ENCODE measurements around the gene APOB.

DNA sequence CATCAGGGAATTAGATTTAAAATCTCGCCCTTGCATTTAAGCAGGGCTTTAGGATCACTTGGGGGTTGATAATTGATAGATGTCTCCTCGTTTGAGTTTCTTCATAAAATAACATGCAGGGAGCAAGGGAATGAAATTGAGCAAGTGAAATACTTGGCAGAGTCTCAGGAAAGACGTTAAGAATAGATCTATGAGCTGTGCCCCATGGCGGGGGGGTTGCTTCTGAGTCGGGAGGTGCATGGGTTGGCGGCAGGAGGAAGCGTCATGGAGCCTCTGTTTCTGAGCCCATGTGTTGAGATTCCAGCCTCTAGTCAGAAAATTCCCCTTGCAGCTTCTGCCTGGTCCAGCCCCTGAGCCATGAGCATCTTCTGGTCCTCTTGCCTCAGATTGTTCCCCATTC, 82.0 kb downstream of the APOB start:
- TF ChIP-seq, protein P1, sequence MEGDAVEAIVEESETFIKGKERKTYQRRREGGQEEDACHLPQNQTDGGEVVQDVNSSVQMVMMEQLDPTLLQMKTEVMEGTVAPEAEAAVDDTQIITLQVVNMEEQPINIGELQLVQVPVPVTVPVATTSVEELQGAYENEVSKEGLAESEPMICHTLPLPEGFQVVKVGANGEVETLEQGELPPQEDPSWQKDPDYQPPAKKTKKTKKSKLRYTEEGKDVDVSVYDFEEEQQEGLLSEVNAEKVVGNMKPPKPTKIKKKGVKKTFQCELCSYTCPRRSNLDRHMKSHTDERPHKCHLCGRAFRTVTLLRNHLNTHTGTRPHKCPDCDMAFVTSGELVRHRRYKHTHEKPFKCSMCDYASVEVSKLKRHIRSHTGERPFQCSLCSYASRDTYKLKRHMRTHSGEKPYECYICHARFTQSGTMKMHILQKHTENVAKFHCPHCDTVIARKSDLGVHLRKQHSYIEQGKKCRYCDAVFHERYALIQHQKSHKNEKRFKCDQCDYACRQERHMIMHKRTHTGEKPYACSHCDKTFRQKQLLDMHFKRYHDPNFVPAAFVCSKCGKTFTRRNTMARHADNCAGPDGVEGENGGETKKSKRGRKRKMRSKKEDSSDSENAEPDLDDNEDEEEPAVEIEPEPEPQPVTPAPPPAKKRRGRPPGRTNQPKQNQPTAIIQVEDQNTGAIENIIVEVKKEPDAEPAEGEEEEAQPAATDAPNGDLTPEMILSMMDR (IDR thresholded peaks at IDR 0.05; ENCODE audit: borderline replicate concordance, extremely low read depth, low read length, poor library complexity, severe bottlenecking): no peak
- no peak for TF ChIP-seq EZH2 (IDR thresholded peaks at IDR 0.05; ENCODE audit: borderline replicate concordance, low read depth, low read length, severe bottlenecking)

Data from DND-41 (cell line).